Pulmonary artery endothelial cell (primary cell): ENCODE results near the gene SMAD2. TPM values are rescaled to one million over a fixed set of nuclear protein-coding genes. Genes with fewer than 3 reads are reported as not detected.
A peak's percentile ranks its signal among the peaks of the same experiment; 100 is the strongest.

Source experiments
- DNase-seq: peaks from one replicate; pipeline ENCODE4 v3.0.0-alpha.2; 2011; ENCODE audit warnings: low read depth, low spot score
- total RNA-seq: library from RNA; depleted of rRNA; stranded (reverse); fragments of >200 nt; gene quantifications from 2 replicates; pipeline ENCODE4 v1.2.3, GENCODE V29; 2014

Gene SMAD2
- total RNA-seq, 1 donor from 2014 or later = 109 TPM

DNA sequence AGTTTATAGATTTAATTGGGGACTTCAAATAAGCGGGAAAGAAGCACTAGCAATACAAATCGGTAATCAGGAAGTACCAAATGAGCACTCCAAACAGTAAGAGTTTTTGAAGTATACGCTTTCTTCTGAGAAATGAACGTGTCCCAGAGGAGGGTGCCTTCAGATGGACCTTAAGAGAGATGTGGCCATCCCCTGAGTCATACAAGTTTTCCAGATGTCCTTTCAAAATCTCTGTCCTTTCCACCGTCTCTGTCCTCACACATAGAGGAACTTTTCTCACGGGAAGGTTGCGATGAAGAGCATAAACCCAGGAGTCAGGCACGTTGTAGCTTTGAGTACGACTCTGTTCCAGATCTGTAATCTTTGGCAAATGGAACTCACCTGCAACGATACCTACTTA lies 1.7 kb upstream of the SMAD2 start:
- no peak for DNase-seq

DNA sequence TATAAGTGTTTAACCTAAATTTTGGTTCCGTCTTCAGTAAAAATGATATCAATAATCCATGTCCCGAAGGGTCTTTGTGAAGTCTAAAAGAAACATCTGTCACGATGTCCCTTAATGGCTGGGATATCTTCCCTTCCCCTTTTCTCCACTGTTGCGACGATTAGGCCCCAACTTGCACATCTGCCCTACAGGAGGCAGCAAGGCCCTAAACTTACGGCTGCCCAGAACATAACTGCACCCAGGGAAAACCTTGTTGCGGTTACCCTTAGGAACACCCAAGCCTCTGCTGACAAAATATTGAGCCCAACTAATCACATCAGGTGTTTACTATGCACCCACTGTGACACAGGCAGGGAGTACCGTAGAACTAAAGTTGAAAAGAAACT lies 1.3 kb upstream of the SMAD2 start:
- DNase-seq = no peak

DNA sequence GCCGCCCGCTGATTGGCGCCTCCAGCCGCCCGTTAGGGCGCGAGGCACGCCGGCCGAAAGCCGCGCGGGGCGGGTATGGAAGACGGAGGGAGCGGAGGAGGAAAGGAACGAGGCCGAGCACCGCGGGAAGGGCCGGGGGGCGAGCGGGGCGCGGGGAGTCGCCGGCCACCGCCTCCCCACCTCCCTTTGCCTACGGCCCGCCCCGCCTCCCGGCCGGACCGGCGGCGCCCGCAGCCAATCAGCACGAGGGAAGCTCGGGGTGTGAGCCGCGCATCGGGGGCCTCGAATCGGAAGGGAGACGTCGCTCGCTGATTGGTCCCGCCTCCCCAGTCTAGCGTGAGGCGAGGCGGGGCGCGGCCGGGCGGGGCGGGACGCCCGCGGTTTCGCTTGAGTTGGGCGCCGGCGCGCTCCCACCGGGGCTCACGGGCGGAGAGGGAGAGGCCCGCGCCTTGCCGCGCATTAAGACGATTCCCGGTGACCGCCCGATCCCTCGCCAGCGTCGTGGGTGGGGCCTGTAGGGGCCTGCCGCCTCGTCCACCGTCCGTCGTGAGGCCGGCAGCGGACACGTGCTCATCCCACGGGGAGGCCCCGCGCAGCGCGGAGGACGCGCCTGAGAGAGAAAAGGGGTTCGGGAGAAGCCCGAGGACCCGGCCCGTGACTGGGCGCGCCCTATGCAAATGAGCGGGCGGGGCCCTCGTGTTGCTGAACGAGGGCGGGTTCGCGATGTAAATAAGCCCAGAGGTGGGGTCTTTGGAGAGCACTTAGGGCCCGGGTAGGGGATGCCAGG lies 665 bp upstream of the SMAD2 start:
- peak; percentile 88 for DNase-seq

DNA sequence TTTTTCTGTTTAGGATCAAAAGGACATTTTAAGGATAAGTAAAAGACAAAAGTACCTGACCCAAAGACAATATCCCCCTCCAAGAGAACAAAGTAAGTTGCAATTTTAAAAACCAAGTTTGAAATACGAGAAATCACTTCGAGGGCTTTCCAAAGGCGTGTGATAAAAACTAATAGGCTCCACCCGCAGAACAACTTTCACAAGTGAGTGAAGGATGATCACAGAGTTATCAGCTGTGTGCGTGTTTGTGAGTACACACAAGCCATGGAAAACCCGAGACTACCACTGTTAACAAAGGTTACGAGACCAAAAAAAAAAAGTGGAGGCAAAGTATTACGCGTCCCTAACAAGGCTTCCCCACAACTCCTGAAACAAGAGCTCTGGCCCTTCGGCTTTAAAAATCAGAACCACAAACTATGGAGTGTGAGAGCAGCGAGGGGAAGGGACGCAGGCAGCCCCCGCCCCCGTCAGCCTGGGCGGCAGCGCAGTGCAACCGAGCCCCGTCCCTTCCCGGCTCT lies 719 bp downstream of the SMAD2 start:
- no peak for DNase-seq

DNA sequence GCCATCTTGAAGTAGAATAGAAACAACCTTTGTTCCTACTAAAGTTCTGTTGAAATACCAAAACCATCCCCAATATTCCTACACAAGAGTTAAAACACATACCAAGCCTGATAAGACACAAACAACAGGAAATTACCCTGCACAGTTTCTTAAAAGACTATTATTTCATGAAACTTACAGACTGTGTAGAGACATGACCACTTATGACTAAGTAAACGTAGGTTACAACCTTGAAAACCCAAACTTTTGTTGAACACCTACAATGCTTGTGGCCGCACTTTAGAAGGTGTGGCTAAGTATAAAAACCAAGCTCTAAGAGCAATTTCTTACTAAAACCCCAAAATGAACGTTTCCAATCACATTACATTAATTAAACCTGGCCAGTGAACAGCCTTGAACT lies 2.0 kb downstream of the SMAD2 start:
- DNase-seq = no peak

DNA sequence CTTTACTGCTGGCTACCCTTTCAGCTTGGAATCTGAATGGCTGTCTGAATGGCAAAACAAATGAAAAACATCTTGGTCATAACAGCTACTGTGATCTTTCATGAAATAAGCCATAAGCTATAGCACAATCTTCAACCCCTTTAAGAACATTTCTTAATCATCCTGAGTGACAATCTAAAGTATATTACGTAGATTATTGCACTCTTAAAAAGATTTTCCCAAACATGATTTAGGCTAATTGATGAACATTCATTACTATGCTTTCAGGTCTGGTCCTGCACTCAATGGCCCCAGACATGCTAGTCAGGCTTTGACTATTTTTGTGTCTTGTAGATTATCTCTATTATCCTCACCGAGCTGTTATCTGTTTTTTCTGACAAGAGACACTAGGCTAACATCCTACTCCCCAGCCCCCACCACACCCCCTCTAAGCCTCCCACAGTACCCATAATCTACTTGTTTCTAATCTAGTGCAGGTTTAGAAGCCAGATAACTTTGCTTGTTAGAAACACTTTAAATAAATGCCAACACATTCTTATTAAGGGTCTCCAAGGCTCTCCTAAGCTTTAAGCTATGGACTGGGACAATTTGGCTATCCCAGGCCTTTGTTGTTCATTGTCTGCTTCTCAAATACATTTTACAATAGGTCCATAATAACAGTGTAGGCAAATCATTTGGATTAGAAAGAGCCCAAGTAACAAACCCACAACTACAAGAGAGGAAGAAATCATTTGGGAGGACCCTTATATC lies 4.2 kb downstream of the SMAD2 start:
- DNase-seq = no peak

DNA sequence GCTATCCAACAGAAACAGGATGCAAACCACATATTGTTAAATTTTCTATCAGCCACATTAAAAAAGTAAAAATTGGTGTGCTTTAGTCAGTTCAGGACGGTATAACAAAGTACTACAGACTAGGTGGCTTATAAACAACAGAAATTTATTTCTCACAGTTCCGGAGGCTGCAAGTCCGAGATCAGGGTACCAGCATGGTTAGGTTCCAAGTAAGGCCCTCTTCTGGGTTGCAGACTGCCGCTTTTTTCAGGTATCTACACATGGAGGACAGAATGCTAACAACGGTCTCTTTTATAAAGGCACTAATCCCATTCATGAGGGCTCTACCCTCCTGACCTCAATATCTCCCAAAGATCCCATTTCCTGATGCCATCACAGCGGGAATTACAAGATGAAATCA lies 10.5 kb downstream of the SMAD2 start:
- no peak for DNase-seq

DNA sequence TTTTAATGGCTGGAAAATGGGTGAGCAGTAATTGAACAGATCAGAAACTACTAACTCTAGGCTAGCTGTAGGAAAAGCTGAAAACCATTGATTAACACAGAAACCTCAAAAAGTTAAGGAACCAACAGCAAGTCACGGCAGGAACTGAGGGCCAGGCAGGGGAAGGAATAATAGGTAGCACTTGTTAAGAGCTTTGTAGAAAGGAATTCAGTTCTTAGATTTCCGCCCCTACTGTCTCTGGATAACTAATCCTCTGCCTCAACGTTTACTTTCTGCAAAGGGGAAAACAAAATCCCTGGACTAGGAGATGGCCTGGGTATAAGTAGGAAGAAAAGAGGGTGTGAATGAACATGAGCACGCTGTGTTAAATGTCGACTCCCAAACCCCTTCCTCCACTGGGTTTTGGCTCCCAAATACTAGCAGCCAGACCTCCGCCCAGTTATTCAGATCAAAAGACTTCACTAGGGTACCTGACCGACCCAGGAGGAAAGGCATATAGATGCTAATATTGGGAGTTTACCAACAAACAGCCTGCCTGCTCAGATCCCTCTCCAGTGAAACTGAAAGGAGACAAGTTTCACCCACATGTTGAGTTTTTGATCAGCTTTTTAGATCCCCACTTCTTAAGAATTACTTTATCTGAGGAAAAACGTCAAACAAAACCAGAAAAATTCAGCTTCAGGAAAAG lies 12.4 kb downstream of the SMAD2 start:
- DNase-seq = no peak

DNA sequence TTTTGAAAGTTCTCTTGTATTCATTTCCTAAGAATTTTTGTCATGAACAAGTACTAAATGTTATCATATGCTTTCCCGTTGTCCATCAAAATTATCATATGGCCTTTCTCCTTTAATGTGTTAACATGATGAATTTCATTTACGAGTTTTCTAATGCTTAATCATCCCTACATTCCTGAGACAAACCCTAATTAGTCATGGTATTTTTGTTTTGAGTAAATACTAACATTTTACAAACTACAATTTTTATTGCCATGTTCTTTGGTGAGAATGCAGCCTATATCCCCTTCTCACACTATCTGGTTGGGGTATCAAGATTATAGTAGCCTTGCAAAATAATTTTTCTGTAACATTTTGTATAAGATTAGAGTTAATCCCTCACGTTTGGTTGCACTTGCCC lies 14.5 kb downstream of the SMAD2 start:
- no peak for DNase-seq

DNA sequence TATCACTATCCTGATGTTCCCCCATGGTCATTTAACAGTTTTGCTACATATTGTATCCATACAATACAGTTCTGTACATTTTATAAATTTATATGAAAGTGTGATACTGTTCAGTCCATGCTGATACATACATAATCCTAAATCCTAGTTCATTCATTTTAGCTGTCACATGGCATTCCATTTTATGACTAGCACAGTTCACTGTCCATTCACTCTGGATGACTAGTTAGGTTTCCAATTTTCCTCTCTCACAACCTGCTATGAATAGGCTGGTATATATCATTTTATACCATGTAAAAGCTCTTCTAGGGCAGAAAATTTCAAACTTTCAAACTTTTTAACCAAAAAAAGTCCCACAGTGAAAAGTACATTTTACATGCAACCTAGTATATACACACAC lies 15.2 kb downstream of the SMAD2 start:
- no peak for DNase-seq

DNA sequence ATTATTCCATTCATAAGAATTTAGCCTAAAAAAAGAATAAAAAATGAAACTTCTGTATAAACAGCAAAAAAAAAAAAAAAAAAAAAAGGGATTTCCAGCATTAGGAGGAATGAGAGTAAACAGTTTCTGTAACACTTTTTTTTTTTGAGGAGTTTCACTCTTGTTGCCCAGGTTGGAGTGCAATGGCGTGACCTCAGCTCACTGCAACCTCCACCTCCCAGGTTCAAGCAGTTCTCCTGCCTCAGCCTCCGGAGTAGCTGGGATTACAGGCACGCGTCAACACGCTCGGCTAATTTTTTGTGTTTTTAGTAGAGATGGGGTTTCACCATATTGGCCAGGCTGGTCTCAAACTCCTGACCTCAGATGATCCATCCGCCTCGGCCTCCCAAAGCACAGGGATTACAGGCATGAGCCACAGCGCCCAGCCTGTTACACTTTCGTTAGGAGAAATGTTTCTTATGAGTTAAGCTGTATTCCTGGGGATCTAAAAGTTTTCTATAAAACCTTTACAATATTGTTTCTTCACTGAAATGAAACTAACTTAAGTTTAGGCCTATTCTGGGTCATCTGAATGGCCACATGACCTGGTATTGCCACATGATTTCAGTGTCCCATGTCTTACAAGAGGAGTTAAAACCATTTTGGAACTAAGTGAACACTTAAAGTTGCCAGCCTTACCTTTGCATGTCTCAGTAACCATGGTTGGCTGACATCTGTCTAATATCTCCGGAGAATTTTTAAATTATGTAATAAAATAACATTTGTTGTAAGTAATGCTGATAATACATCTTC lies 17.5 kb downstream of the SMAD2 start:
- DNase-seq = no peak

DNA sequence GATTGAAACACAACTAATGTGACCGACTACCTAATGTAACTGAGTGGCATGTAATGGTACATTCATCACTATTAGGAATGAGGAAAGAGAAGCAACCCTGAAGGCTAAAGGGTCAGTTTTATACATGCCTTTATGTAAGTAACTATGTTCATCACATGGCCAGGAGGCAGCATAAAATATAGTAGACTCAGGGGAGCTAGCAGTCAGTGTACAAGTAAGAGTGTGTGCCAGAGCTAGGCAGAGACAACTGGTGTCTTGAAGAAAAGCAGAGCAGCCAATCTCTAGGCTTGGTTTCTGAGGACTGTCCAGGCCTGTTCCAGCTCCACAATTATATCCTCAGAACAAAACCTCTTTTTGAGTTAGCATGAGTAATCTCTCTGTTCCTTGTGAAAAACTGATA lies 18.1 kb downstream of the SMAD2 start:
- no peak for DNase-seq

DNA sequence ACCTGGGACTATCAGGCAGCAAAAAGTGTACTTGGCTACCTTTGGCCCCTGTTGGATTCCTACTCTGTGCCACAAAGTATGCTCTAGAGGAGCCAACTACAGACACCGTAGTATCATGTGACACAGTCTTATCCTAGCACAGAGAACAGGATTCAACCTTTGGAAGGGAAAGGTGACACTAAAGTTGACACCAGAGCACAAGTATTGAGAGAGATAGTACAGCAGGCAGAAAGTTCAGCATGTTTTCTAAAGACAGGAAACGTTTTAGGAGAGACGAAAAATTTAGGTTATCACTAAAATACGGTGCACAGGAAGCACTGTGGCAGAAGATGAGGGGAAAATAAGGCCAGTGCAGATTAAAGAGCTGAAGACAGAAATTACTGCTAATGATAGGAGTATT lies 18.6 kb downstream of the SMAD2 start:
- no peak for DNase-seq

DNA sequence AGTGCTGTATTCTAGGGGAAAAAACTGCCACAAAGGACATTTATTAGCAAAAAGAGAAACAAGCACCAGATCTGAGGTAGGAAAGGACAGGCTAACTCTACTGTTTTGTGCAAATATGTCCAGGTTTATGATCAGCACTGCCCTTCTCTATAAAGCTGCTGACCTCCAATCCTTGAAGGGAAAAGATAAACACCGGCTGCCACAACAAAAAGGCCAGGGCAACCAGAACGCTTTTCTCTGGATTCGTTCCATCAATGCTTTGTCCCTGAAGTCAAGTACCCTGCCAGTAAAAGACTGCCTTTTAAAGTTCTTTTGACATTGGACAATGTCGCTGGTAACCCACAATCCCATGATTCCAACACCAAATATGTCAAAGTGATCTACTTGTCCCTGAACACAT lies 21.0 kb downstream of the SMAD2 start:
- DNase-seq = no peak

DNA sequence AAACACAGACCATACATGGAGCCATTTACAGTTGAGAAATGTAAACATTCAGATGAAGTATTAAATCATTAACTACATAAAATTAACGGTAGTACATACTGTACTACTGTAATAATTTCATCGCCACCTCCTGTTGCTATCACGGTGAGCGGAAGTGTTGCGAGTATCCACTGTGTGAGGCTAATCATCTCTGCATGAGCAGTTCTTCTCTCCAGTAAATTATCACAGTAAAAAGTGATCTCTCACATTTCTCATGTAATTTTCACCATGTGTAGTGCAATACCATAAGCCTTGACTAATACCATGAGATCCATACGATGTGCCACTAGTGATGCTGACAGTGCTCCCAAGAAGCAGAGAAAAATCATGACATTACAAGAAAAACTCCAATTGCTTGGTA lies 21.9 kb downstream of the SMAD2 start:
- no peak for DNase-seq

DNA sequence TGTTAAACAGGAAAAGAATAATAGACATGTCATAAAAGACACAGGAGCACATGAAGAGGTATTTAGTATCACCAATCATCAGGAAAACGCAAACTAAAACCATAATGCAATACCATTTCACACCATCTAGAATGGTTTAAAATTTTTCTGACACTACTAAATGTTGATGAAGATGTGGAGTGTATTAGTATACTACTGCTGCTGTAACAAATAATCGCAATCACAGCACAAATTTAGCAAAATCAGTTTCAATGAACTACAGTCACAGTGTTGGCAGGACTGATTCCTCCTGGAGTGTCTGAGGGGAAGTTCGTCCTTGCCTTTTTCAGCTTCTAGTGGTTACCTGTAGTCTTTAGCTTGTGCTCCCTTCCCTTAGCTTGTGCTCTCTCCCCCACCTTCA lies 24.1 kb downstream of the SMAD2 start:
- no peak for DNase-seq

DNA sequence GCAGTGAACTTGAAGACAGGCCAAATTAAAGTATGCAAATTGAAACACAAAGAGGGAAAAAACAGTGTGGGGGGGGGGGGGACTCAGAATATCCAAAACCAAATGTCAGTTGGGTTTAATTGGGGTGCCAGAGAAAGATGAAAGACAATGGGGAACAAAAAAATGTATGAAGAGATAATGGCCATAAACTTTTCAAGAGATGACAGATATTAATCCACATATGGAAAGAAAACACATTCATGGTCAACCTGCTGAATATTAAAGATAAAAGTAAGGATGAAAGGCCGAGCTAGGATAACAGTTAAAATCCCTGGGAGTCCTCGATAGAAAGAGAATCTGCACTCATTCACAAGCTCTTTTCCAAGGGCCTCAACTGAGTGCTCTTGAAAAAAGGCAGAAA lies 26.6 kb downstream of the SMAD2 start:
- DNase-seq = no peak

DNA sequence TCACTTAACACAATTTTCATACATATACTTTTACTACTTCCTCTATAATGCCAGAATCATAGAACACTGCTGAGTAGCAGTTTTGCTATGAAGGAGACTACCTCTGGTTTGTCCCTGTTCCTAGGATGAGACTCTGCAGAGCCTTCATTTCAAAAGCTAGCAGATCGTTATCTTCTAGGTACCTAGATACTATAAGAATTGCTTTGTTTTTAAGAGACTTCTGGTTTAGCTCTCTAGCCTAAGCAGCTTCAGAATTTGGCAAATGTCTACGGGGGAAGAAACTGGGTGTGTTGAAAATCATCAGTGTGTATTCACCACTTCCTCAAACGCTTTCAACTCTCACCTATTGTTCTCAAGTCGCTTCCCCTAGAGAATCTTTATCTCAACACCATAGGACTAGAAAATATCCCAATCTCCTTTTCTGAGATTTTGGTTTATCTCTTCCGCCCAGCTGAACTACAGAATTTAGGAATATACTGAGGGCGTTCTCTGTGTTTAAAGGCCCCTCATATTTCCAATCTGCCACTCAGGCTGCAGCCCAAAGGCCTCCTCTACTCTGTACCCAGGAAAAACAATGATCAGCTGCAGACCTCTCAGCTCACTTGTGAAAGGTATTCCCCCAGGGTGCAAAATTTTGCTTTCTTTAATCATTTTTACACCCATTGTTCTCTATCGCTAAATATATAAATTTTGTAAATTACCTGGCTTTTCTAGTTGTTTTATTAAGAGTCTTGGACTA lies 28.7 kb downstream of the SMAD2 start:
- DNase-seq = no peak

DNA sequence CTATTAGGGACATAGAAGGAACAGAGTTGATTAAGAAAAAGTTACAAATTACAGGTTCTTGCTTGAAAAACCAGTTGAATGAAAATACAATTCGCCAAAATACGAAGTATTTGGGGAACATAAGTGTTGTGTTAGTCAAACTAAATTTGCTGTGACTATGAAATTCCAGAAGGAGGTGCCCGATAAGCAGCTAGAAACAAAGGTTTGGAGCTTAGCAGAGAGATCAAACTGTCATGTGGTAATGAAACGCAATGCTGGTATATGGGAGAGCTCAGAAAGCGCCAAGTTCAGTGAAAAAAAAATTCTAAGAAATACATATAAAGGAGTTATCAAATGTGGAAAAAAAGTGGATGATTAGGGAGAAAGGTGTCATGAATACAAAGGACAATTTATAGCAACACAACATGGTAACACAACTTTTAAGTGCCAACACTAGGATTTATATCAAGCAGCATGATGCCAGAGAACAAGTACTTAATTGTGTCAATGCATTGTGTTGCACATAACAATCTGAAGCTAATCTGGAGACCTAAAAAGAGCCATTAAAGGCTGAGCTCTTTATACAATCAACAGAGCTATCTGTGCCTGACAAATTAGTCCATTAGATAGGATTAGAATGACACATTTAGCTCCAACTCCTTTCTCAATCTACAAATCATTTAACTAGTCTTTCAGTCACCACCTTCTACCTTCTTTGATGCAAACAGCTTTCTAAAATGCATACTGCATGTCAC lies 31.2 kb downstream of the SMAD2 start:
- DNase-seq = no peak

DNA sequence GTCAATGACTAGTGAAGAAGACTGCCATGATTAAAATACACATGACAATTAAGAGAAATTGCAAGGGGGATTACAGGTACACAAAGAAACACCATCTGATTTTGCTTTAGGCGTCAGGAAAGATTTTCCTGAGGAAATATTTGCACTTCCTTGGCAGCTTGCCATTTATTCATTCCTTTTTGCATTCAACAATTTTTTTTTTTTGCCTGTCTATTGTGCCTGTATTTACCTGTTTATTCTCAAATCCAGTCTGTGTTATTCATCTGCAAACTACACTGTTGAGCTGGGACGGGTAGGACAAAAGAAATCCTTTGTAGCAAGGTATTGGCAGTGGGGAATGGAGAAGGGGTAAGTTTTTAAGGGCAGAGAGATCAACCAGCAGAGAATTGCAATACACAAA lies 31.8 kb downstream of the SMAD2 start:
- peak; percentile 7 for DNase-seq
